GM12873 (cell line): Measurements from ENCODE around the gene NCOA3.

ENCODE experiments used
- CTCF ChIP-seq: IDR thresholded peaks from 2 replicates; pipeline ENCODE4 v1.5.1; 2012; ENCODE audit warnings: low read depth, mild to moderate bottlenecking, moderate library complexity, low read length, control low read depth; ENCODE audit not compliant: insufficient read depth; ENCODE audit errors: missing control alignments

The NCOA3 gene

GRCh38 chr20:47551222-47551621, 49.5 kb downstream of the NCOA3 start:
- no peak for TF ChIP-seq CTCF

- no peak for TF ChIP-seq CTCF
Measured at GRCh38 chr20:47551841-47552240, 50.2 kb downstream of the NCOA3 start.

- no peak for TF ChIP-seq CTCF
Measured at GRCh38 chr20:47552996-47553395, 51.3 kb downstream of the NCOA3 start.

GRCh38 chr20:47557218-47557617, 55.5 kb downstream of the NCOA3 start:
- no peak for TF ChIP-seq CTCF

- no peak for TF ChIP-seq CTCF
Measured at GRCh38 chr20:47557791-47558190, 56.1 kb downstream of the NCOA3 start.

- TF ChIP-seq CTCF: no peak
Measured at GRCh38 chr20:47558295-47559066, 56.8 kb downstream of the NCOA3 start.

GRCh38 chr20:47559141-47559540, 57.5 kb downstream of the NCOA3 start:
- no peak for TF ChIP-seq CTCF

GRCh38 chr20:47561180-47561579, 59.5 kb downstream of the NCOA3 start:
- TF ChIP-seq CTCF: no peak
